LNCaP clone FGC (cell line): ENCODE results near the gene ENOSF1.

ENCODE experiments used
- DNase-seq: peaks from one replicate; pipeline ENCODE4 v3.0.0-alpha.2; 2011; ENCODE audit warnings: low read depth
- H3K4me3 ChIP-seq: 2 replicates; pipeline ENCODE4 v1.5.1; 2011; ENCODE audit warnings: mild to moderate bottlenecking, low read depth, low read length, control low read depth
- CTCF ChIP-seq: IDR thresholded peaks from 2 replicates; pipeline ENCODE4 v1.5.1; 2012; ENCODE audit warnings: mild to moderate bottlenecking; ENCODE audit not compliant: control insufficient read depth, insufficient read depth; ENCODE audit errors: extremely low read depth

ENOSF1 gene

GRCh38 chr18:668260-668659 lies 44.2 kb downstream of the ENOSF1 start:
- no peak overlapping the region for H3K4me3 ChIP-seq
- no peak for TF ChIP-seq CTCF
- no peak for DNase-seq

DNA sequence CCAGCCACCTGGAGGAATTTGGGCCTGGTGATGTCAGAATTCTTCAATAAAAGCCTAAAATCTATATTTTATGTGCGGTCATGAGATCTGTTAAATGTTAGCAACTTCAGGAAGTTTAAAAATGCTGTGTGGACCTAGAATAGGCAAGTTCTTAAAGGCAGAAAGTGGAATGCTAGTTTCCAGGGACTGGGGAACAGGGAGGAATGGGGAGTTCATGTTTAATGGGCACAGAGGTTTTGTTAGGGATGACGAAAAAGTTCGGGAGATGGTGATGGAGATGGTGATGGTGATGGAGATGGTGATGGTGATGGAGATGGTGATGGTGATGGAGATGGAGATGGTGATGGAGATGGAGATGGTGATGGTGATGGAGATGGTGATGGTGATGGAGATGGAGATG lies 45.8 kb downstream of the ENOSF1 start:
- no peak for TF ChIP-seq CTCF
- no peak for DNase-seq
- no peak overlapping the region for H3K4me3 ChIP-seq

DNA sequence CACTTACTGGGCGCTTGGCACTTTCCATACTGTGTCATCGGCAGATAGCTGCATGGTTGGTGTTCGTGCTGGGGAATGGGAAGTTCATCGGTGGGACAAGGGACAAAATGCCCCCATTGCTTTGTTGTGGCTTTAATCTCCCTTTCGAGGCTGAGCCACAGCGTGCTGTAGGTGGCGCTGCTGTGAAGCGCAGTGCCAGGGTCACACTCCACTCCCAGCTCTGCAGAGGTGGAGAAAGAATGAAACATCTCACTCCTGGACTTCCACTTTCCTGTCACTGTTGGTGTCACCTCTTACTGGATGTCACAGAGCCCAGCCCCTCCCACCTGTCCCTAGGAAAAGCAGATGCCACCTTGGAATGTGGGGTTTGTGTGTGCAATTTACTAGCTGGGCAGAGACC lies 46.3 kb downstream of the ENOSF1 start:
- TF ChIP-seq CTCF: 0 out of 2 replicates have a peak, but pooled peaks have one; percentile 25
- DNase-seq: no peak
- H3K4me3 ChIP-seq: no peak overlapping the region

DNA sequence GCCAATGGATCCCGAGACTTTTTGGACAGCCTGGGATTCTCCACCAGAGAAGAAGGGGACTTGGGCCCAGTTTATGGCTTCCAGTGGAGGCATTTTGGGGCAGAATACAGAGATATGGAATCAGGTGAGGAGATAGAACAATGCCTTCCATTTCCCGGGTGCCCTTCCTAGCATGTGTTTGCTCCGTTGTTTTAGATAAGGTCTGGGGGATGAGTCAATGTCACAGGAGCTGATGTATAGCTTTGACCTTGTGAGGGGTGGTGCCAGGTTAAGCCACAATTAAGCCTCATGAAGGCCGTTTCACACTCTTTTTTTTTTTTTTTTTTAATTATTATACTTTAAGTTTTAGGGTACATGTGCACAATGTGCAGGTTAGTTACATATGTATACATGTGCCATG lies 50.2 kb downstream of the ENOSF1 start:
- DNase-seq: no peak
- no peak overlapping the region for H3K4me3 ChIP-seq

DNA sequence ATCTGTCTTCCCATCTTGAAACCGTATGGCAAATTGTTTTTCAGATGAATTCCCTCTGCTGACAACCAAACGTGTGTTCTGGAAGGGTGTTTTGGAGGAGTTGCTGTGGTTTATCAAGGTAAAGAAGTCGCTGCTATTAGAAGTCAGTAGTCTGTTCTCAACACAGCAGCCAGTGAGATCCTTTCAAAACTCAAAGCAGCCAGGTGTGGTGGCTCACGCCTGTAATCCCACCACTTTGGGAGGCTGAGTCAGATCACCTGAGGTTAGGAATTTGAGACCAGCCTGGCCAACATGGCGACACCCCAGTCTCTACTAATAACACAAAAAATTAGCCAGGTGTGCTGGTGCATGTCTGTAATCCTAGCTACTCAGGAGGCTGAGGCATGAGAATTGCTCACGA lies 52.8 kb downstream of the ENOSF1 start:
- no peak overlapping the region for H3K4me3 ChIP-seq
- TF ChIP-seq CTCF: no peak
- no peak for DNase-seq

More for the DNA sequence above, 50.2 kb downstream of the ENOSF1 start:
- no peak for TF ChIP-seq CTCF

DNA sequence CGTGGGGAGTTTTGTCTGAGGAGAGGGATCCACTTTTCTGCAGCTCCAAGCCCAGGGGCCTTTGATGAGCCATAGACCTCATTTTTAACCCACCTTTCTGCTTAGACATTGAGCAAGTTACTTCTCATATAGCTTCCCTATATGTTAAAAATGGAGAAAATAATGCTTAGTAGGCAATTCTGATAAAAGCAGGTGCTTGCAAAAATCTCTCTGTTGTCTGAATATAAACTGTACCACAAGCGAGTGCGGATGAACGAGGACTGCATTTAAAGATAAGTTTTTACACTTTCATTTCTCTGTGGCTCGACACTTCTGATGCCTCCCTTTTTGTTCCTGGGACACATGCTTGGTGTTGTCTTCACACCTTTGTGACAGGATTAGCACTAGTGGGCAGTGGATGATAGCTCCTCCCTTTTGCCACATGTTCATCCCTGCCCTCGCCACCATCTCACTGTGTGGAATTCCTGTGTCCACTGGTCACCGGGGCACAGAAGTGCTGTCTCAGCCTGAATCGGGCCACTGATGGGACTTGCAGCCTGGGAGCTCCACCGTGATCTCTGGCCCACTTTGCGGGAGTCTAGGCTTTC lies 53.4 kb downstream of the ENOSF1 start:
- no peak for TF ChIP-seq CTCF
- no peak for DNase-seq
- peak overlapping the region; percentile 88 for H3K4me3 ChIP-seq
